B cell (primary cell): ENCODE measurements around the gene EMC6. TPM values are rescaled to one million over a fixed set of nuclear protein-coding genes. Genes with fewer than 3 reads are reported as not detected.

ENCODE experiments used
- ATAC-seq: fragments of 200-7000 bp; cut with Tn5 transposase; one replicate; pipeline ENCODE4 v1.10.0; 2021; ENCODE audit warnings: low read depth, mild to moderate bottlenecking, moderate number of reproducible peaks, moderate library complexity
- CTCF ChIA-PET: fragments of 350-600 bp; sonication (Branson Sonifier 250); formaldehyde crosslinking; loops from one replicate; lab custom pipeline; 2021; ENCODE audit warnings: antibody characterized with exemption, inconsistent platforms; lab: Charles Lee
- POLR2A ChIA-PET: fragments of 350-600 bp; sonication (Branson Sonifier 250); formaldehyde crosslinking; loops from one replicate; lab custom pipeline; 2021; ENCODE audit warnings: antibody characterized with exemption; lab: Charles Lee
- DNase-seq: peaks from one replicate; pipeline ENCODE4 v3.0.0; 2013
- H2AFZ ChIP-seq: 2 replicates; pipeline ENCODE4 v1.6.1; 2012; ENCODE audit warnings: mild to moderate bottlenecking, low read depth, low read length; ENCODE audit not compliant: insufficient read depth, poor library complexity, severe bottlenecking
- H3K27ac ChIP-seq, 2 donors: 1 replicate in 1 of 2; 2 replicates in 1 of 2; pipeline ENCODE4 v1.5.1; 2012 to 2013; ENCODE audit warnings: low read length in 2 of 2, mild to moderate bottlenecking in 2 of 2, moderate library complexity in 1 of 2
- H3K27me3 ChIP-seq, 4 experiments: fragments of 200-600 bp in 1 of 4; sonication (generic) in 1 of 4; replicated peaks in 1 of 4; 1 replicate in 2 of 4; 2 replicates in 2 of 4; pipeline versions ENCODE4 v1.6.1 to v1.7.0; 2013 to 2016; ENCODE audit warnings: low read length in 3 of 4, mild to moderate bottlenecking in 2 of 4, mixed read lengths in 1 of 4, moderate library complexity in 1 of 4; ENCODE audit not compliant: insufficient read depth in 4 of 4, control insufficient read depth in 3 of 4; ENCODE audit errors: control extremely low read depth in 1 of 4
- H3K36me3 ChIP-seq, 2 experiments: replicated peaks in 1 of 2; 1 replicate in 1 of 2; 2 replicates in 1 of 2; pipeline versions ENCODE4 v1.6.1 to v1.7.1; 2013; ENCODE audit warnings: low read length in 1 of 2; ENCODE audit not compliant: insufficient read depth in 2 of 2, control insufficient read depth in 1 of 2; ENCODE audit errors: control extremely low read depth in 1 of 2, extremely low read depth in 1 of 2
- H3K4me1 ChIP-seq, 2 donors: fragments of 200-600 bp in 1 of 2; sonication (generic) in 1 of 2; 1 replicate in 1 of 2; 2 replicates in 1 of 2; pipeline versions ENCODE4 v1.5.1 to v1.6.1; 2013 to 2017; ENCODE audit warnings: low read length in 2 of 2; ENCODE audit not compliant: control insufficient read depth in 2 of 2, insufficient read depth in 2 of 2
- H3K4me2 ChIP-seq: replicated peaks from 2 replicates; pipeline ENCODE3; 2012; ENCODE audit warnings: mild to moderate bottlenecking, low read depth, low read length; ENCODE audit not compliant: poor library complexity, severe bottlenecking
- H3K4me3 ChIP-seq, 5 experiments: fragments of 200-600 bp in 1 of 5; sonication (generic) in 1 of 5; 1 replicate in 3 of 5; 2 replicates in 2 of 5; pipeline versions ENCODE4 v1.5.1 to v1.7.0; 2011 to 2016; ENCODE audit warnings: low read length in 4 of 5, mild to moderate bottlenecking in 4 of 5, low read depth in 2 of 5, control low read depth in 1 of 5, moderate library complexity in 1 of 5; ENCODE audit not compliant: insufficient read depth in 1 of 5; ENCODE audit errors: control extremely low read depth in 1 of 5, extremely low read depth in 1 of 5
- H3K79me2 ChIP-seq: fragments of 200-600 bp; sonication (generic); one replicate; pipeline ENCODE4 v1.6.0; 2016; ENCODE audit warnings: low read length; ENCODE audit not compliant: control insufficient read depth, insufficient read depth
- H3K9ac ChIP-seq: fragments of 200-600 bp; sonication (generic); 2 replicates; pipeline ENCODE4 v1.6.1; 2017; ENCODE audit warnings: mild to moderate bottlenecking, low read length, moderate library complexity
- H3K9me3 ChIP-seq, 3 donors: one replicate each; pipeline versions ENCODE4 v1.6.1 to v1.7.1; 2013; ENCODE audit warnings: low read length in 2 of 3; ENCODE audit not compliant: control insufficient read depth in 2 of 3, insufficient read depth in 1 of 3; ENCODE audit errors: control extremely low read depth in 1 of 3
- H4K20me1 ChIP-seq: 2 replicates; pipeline ENCODE4 v1.6.0; 2012; ENCODE audit warnings: mild to moderate bottlenecking, low read length; ENCODE audit not compliant: insufficient read depth, control insufficient read depth, poor library complexity, severe bottlenecking
- H3K27ac Mint-ChIP-seq: one replicate; pipeline ENCODE4 v1.8.0; 2021; ENCODE audit warnings: mixed read lengths
- H3K27me3 Mint-ChIP-seq: one replicate; pipeline ENCODE4 v1.8.0; 2021; ENCODE audit warnings: mixed read lengths
- H3K4me1 Mint-ChIP-seq: one replicate; pipeline ENCODE4 v1.8.0; 2021; ENCODE audit warnings: mixed read lengths
- H3K4me3 Mint-ChIP-seq: one replicate; pipeline ENCODE4 v1.8.0; 2021; ENCODE audit warnings: mixed read lengths
- H3K9me3 Mint-ChIP-seq: one replicate; pipeline ENCODE4 v1.8.0; 2022; ENCODE audit warnings: mixed read lengths; ENCODE audit not compliant: insufficient read depth
- EZH2 ChIP-seq: IDR thresholded peaks from 2 replicates; pipeline ENCODE4 v1.6.1; 2012; ENCODE audit warnings: borderline replicate concordance, low read depth, mild to moderate bottlenecking, moderate library complexity, low read length; ENCODE audit not compliant: insufficient read depth, poor library complexity, severe bottlenecking
- WGBS: methylation state at CpG from one replicate; pipeline ENCODE4 v1.1.5; 2013; ENCODE audit warnings: missing lambda C conversion rate; ENCODE audit not compliant: insufficient coverage; 5-methylcytosine and 5-hydroxymethylcytosine counted together
- intact Hi-C: fragments of 100-400 bp; cut with micrococcal nuclease; formaldehyde crosslinking; loops from one replicate; pipeline ENCODE4 v1.10.0; 2022
- polyA plus RNA-seq: library from polyadenylated mRNA; depleted of rRNA; stranded (reverse); fragments of >200 nt; gene quantifications from 2 replicates; pipeline ENCODE4 v1.2.3, GENCODE V29; 2012
- total RNA-seq, 2 donors: library from RNA; stranded (reverse); fragments of 120-200 nt in 1 of 2; gene quantifications; 1 replicate in 1 of 2; 2 replicates in 1 of 2; pipeline versions ENCODE4 v1.2.3 to v1.2.4, GENCODE V29; 2013 to 2022
- TF ChIP-seq, protein P1 (sequence below): fragments of 200-600 bp; IDR thresholded peaks from one replicate; pipeline ENCODE4 v1.8.0; 2022; ENCODE audit warnings: antibody characterized with exemption, mild to moderate bottlenecking

Gene EMC6
- total and polyA plus RNA-seq, 2 donors (not counting 1 experiment from before 2014, with no cell fraction given), result 21.1 to 23.4 TPM

DNA sequence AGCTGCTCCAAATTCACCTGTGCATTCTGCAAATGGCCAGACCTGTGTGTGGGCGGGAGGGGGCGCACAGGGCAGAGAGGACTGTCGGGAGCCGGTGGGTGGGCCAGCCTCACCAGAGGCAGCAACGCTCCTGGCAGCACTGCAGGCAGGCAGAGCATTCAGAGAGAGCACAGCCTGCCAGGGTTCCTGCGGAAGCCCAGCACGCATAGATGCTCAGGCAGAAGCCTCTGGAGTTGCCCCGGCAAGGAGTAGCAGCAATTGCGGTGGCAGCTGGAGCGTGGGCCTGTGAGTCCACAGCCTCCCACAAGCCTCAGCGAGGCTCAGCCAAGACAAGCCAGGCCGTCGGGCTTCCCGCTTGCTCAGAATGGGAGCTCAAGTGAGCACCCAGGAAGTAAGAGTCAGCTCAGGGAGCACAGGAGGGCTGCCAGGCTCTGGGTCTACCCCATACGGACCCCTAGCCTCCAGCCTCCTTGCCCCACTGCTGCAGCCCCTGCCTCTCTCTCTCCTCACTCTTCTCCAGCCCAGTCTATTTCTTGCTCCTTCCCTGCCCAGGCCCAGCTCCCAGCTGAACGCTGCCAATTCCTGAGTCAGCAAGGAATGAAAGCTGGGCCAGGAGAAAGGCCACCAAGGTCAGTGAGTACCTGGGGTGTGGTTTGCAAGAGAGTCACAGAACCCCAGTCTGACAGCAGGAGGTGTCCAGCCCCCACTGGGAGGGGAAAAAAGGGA, 9.6 kb downstream of the EMC6 start:
- ATAC-seq, result no peak
- POLR2A ChIA-PET, result interaction anchor here (1.0 kb wide), 1 partner anchor 59 kb away, joined by 3 read pairs; no protein-coding TSS in a partner anchor

DNA sequence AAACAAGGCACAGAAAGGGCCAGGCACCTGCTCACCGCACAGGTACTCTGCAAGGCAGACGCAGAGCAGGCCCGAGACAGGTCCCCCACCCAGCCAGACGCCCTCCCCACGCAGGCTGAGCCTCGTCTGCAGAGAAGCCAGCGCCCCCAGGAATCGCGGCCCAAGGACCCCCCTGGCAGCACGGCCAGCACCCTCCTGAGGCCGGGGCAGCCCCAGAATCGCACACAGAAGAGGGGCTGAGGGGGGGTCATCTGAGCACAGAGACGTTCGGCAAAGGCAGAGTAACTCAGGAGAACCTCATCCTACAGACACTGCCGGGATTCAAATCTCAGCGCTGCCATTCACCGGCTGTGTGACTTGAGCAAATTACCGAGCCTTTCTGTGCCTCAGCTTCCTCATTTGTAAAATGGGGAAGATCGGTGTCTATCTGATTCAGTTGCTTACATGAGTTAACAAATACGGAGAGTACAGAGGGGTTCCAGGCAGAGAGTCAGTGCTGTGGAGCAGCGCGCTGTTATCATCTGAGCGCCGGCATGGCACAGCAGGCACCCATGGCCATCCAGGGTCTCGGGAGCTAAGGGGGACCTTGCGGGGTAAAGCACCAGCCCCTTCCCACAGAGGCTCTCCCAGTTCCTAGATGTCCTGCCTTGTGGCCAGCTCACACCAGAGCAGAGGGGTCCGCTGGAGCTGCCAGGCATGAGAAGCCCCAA, 10.4 kb downstream of the EMC6 start:
- Histone ChIP-seq H3K4me1 (peaks cover 9 to 32% of the 10 kb centered on the region in 2 donors), H2AFZ (no peak overlapping the region), H3K9ac (no peak overlapping the region), H3K79me2 (peaks cover 29% of the 10 kb centered on the region), H3K27ac (no peak overlapping the region), H4K20me1 (peaks cover 71% of the 10 kb centered on the region), H3K36me3 (peaks cover 0 to 63% of the 10 kb centered on the region in 2 experiments), H3K27me3 (no peaks in the 10 kb centered on the region), H3K4me2 (no peak overlapping the region), H3K9me3 (peaks cover 0 to 4% (median 0%) of the 10 kb centered on the region in 3 donors), H3K4me3 (no peak overlapping the region)
- DNase-seq, result no peak
- ATAC-seq, result no peak
- intact Hi-C loops, result no loop called here
- H3K4me3 Mint-ChIP-seq, result no peak overlapping the region
- CTCF ChIA-PET, result interaction anchor here (0.6 to 3.0 kb wide), 10 partner anchors 13 to 148 kb away, joined by 3 to 18 read pairs (median 4); partner anchors contain the start of gene HASPIN
- H3K4me1 Mint-ChIP-seq, result peaks cover 31% of the 10 kb centered on the region
- H3K27me3 Mint-ChIP-seq, result no peaks in the 10 kb centered on the region
- no peaks in the 10 kb centered on the region for H3K9me3 Mint-ChIP-seq
- H3K27ac Mint-ChIP-seq, result peak overlapping the region; percentile 50
- 89% methylated on average over 19 of the region's 27 CpGs for WGBS
- no peak for TF ChIP-seq EZH2
- TF ChIP-seq, protein P1, sequence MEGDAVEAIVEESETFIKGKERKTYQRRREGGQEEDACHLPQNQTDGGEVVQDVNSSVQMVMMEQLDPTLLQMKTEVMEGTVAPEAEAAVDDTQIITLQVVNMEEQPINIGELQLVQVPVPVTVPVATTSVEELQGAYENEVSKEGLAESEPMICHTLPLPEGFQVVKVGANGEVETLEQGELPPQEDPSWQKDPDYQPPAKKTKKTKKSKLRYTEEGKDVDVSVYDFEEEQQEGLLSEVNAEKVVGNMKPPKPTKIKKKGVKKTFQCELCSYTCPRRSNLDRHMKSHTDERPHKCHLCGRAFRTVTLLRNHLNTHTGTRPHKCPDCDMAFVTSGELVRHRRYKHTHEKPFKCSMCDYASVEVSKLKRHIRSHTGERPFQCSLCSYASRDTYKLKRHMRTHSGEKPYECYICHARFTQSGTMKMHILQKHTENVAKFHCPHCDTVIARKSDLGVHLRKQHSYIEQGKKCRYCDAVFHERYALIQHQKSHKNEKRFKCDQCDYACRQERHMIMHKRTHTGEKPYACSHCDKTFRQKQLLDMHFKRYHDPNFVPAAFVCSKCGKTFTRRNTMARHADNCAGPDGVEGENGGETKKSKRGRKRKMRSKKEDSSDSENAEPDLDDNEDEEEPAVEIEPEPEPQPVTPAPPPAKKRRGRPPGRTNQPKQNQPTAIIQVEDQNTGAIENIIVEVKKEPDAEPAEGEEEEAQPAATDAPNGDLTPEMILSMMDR, result no peak
- POLR2A ChIA-PET, result interaction anchor here (0.6 to 0.7 kb wide), 2 partner anchors 33 to 50 kb away, joined by 3 read pairs; no protein-coding TSS in a partner anchor

More for the DNA sequence above, 9.6 kb downstream of the EMC6 start:
- no peak for DNase-seq
- CTCF ChIA-PET, result interaction anchor here (0.9 to 3.0 kb wide), 8 partner anchors 13 to 149 kb away, joined by 3 to 18 read pairs (median 7); partner anchors contain the start of gene HASPIN
- H3K79me2 ChIP-seq, result peaks cover 29% of the 10 kb centered on the region
- no peak overlapping the region for H3K4me2 ChIP-seq
- H3K27ac Mint-ChIP-seq, result peak overlapping the region; percentile 64
- no peak overlapping the region for H2AFZ ChIP-seq
- peaks cover 26% of the 10 kb centered on the region for H3K4me1 Mint-ChIP-seq
- no peak overlapping the region for H3K27ac ChIP-seq
- intact Hi-C loops, result no loop called here
- peaks cover 0 to 59% of the 10 kb centered on the region in 2 experiments for H3K36me3 ChIP-seq
- H4K20me1 ChIP-seq, result peaks cover 63% of the 10 kb centered on the region
- peaks cover 3 to 25% of the 10 kb centered on the region in 2 donors for H3K4me1 ChIP-seq
- H3K4me3 Mint-ChIP-seq, result no peak overlapping the region
- H3K4me3 ChIP-seq, result no peak overlapping the region
- WGBS, result 91% methylated on average over 16 of the region's 16 CpGs
- H3K27me3 ChIP-seq, result no peaks in the 10 kb centered on the region
- no peaks in the 10 kb centered on the region for H3K27me3 Mint-ChIP-seq
- H3K9ac ChIP-seq, result no peak overlapping the region
- no peaks in the 10 kb centered on the region for H3K9me3 Mint-ChIP-seq
- no peaks in the 10 kb centered on the region for H3K9me3 ChIP-seq
- TF ChIP-seq EZH2, result no peak
